IPS-18c (cell line): ENCODE data around the gene SDF2L1.
"Not testable (repeated sequence)": the region's sequence is repeated elsewhere in the genome, so short reads cannot be mapped to it uniquely, and the experiment has no call there.

Experiments used
- H3K4me3 ChIP-seq: 2 replicates; pipeline ENCODE4 v1.7.0; 2013; ENCODE audit warnings: low read depth, mild to moderate bottlenecking, low read length, moderate library complexity; ENCODE audit not compliant: insufficient read depth
- H3K9me3 ChIP-seq: one replicate; pipeline ENCODE4 v1.6.1; 2013; ENCODE audit warnings: mild to moderate bottlenecking, low read length, moderate library complexity; ENCODE audit not compliant: control insufficient read depth, insufficient read depth

Gene SDF2L1, protein sequence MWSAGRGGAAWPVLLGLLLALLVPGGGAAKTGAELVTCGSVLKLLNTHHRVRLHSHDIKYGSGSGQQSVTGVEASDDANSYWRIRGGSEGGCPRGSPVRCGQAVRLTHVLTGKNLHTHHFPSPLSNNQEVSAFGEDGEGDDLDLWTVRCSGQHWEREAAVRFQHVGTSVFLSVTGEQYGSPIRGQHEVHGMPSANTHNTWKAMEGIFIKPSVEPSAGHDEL

DNA sequence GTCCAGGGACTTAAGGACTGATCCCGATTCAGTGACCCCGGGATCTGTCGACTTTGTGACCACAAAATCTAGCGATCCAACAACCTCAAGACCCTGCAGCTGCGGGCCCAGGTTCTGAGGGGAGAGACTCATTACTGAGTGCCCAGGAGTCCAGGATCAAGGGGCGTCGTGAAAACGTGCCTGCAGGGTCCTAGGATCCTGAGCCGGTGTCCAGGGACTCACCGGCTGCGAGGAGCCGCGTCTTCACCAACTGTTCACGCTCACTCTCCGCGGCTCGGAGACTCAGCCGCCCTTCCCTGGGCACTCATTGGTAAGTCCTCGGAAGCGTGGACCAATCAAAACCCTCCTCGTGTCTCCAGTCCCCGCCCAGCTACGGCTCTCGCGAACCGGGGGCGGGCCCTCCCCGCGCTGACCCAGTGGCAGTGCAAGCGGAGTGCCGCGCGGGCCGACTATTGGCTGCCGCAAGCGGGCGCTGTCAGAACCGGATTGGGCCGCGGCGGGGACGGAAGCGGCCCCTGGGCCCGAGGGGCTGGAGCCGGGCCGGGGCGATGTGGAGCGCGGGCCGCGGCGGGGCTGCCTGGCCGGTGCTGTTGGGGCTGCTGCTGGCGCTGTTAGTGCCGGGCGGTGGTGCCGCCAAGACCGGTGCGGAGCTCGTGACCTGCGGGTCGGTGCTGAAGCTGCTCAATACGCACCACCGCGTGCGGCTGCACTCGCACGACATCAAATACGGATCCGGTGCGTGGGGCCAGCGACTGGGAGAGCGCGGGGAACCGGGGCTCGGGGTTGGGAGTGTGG is at the start of gene SDF2L1:
Gene SDF2L1, plus strand, starts transcription at position 514 of the 795 bp plus-strand sequence. Its CDS starts 35 bp downstream, at position 549.
- peak within 1 kb of the TSS; percentile 82 for H3K4me3 ChIP-seq
- peaks cover 2% of the 10 kb centered on the region for H3K9me3 ChIP-seq

DNA sequence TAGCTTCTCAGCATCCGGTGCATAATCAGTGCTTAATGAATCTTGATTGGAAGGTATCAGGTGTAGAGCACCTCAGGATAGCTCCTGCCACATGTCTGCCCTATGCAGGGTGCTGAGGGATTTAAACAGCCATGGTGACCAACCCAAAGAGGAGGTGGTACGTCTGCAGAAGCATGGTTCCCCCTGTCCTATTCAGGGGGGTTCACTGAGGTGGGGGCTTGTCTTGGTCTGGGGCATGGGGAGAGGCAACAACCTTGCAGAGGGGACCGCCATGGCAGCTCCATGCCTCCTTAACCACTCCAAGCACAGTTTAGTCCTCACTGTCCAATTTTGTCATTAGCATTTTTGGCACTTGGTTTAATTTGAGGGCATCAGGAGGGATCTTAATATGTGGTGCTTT is 49.7 kb upstream of the SDF2L1 start:
- no peak overlapping the region for H3K4me3 ChIP-seq
- H3K9me3 ChIP-seq: no peaks in the 10 kb centered on the region

DNA sequence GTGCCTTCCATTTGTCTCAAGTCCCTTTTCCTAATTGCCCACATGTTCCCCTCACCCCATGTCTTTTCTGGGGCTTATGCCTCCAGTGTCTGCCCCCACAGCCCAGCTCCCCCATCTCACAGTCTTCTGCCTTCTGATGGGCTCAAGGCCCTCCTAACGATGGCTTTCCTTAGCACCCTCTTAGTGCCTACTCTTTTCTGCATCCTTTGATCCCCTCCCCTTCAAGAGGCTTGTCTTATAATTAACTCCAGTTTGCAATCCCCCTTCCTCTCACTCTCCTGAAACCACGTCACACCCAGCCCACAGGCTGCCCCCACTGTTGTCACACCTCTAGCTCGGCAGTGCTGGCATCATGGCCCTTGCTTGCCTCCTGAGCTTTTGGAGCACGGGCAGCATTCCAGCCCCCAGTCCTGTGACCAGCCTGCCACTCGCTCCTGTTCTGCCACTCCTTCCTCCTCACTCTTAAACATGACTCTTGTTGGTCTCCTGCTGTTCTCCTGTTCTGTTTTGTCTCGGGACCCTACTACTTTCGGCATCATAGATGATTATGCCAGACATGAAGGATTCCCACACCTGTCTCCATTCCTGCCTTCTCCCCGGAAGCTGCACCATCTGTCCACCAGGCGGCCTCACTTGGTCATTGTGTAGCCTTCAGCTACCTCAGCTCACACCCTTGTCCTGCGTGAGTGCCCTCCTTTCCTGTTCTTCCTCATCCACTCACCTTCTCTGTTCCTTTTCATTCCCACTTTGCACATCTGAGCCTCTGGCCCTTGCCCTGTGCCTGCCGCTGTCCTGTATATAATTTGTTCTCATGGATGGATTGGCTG is 48.5 kb upstream of the SDF2L1 start:
- Histone ChIP-seq H3K9me3 (no peaks in the 10 kb centered on the region), H3K4me3 (no peak overlapping the region)

DNA sequence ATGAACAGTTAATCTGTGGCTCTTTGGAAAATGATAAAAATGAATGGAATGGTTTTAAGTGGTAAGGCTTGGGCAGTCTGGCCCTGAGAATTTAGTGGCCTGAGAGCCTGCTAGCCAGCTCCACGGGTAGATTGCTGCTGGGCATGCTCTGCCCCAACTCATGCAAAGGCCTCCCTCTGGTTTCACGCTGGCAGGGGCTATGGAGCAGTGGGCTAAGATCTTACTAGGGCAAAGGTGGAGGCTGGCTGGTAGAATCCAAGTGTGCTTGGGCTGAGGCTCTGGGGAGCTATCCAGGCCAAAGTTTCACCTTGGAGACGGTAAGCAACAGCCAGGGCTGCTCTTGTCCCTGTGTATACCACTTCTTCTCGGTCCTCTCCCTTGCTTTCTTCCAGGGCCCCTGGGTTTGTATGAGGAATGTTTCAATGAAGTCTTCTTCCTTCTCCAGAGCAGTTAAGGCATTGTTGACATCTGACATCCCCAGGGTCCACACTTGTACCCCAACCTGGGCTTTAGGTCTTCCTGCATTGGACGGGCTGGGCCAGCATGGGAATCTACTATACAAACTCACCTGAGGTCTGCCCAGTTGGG is 47.1 kb upstream of the SDF2L1 start:
- H3K9me3 ChIP-seq: no peaks in the 10 kb centered on the region
- no peak overlapping the region for H3K4me3 ChIP-seq

DNA sequence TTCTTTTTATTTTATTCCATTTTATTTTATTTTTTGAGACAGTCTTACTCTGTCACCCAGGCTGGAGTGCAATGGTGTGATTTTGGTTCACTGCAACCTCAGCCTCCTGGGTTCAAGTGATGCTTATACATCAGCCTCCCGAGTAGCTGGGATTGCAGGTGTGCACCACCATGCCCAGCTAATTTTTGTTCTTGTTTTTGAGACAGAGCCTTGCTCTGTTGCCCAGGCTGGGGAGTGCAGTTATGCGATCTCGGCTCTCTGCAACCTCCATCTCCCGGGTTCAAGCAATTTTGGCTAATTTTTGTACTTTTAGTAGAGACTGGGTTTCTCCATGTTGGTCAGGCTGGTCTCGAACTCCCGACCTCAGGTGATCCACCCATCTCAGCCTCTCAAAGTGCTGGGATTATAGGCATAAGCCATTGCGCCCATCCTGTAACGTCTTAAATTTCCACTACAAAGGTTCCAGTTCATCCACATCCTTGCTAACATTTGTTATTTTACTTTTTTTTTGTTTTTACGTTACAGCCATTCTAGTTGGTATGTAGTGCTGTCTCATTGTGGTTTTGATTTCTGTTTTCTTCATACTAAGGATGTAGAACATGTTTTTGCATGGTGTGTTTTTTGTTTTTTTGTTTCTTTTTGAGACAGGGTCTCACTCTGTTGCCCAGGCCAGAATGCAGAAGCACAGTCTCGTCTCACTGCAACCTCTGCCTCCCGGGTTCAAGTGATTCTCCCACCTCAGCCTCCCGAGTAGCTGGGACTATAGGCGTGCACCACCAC is 45.6 kb upstream of the SDF2L1 start:
- not testable (repeated sequence) for H3K4me3 ChIP-seq, H3K9me3 ChIP-seq

DNA sequence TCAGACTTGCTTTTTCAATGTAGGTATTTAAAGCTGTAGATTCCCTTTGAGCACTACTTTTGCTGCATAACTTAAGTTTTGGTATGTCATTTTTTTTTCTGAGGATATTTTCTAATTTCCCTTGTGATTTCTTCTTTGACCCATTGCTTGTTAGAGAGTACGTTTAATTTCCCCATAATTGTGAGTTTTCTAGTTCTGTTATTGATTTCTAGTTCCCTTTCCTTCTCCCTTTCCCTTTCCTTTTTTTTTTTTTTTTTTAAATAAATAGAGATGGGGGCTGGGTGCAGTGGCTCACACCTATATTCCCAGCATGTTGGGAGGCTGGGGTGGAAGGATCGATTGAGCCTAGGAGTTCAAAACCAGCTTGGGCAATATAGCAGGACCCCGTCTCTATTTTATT is 43.8 kb upstream of the SDF2L1 start:
- no peak overlapping the region for H3K4me3 ChIP-seq
- H3K9me3 ChIP-seq: no peaks in the 10 kb centered on the region

DNA sequence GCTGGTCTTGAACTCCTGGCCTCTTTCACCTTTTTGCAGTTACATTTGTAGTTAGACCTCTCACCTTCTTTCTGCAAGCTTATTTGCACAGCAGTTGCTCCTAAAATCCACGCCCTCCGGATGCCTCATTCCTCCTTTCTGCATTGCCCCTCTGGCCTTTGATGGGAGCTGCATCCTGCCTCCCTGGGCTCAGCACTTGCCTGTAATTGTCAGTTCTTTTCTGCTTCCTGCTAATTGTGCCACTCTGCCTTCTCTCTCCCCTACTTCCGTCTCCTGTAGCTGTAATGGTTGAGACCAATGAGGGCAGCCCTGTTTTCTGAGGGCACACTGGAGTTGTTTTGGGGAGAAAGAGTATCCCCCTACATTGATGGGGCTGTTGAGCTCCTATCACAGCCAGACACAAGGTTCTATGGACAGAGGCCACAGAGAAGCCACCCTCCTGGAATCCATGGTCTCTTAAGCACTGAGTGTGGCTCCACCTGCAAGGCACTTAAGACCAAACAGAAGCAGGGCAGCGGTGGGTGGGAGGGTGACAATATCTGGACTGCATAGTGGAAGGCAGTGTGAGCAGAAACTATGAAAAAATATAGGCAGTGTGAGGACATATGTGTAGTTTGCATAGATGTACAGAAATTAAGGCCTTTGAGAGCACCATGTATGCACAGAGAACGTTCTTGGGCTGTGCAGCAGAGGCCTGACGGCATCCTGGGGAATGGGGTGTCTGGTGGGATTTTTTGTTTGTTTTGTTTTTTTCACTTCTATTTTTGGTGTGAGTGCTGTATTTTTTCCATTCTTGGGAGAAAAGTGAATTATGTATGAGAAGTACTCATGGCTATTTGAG is 42.8 kb upstream of the SDF2L1 start:
- H3K9me3 ChIP-seq: no peaks in the 10 kb centered on the region
- H3K4me3 ChIP-seq: no peak overlapping the region

DNA sequence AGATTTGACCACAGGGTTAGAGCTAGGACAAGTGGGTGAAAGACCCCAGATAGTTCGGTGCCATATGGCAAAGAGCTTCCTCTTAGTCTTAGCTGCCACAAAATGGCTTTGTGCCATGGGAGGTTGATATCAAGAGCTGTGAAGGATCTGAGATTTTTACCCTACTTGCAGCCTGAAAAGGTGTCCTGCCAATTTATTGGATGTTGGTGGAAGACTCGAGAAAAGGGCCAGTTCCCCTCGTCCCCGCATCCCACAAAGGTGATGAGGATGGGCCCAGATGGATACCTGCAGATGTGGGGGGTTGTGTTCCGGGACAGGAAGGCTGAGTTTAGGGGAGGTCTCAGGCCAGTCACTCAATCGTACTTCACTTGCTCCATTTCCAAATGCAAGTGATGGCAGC is 39.5 kb upstream of the SDF2L1 start:
- no peak overlapping the region for H3K4me3 ChIP-seq
- no peaks in the 10 kb centered on the region for H3K9me3 ChIP-seq

DNA sequence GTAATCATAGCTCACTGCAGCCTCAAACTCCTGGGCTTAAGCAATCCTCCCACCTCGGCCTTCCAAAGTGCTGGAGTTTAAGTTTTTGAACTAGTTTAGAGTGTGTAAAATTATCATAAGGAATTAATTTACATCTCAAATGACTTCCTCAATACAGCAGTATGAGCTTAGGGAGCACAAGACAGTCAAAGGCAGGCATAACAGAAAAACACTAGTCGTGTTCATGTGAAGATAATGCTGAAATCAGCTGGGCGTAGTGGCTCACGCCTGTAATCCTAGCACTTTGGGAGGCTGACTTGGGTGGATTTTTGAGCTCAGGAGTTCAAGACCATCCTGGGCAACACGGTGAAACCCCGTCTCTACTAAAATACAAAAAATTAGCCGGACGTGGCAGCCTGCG is 38.1 kb upstream of the SDF2L1 start:
- Histone ChIP-seq H3K4me3 (no peak overlapping the region), H3K9me3 (no peaks in the 10 kb centered on the region)

DNA sequence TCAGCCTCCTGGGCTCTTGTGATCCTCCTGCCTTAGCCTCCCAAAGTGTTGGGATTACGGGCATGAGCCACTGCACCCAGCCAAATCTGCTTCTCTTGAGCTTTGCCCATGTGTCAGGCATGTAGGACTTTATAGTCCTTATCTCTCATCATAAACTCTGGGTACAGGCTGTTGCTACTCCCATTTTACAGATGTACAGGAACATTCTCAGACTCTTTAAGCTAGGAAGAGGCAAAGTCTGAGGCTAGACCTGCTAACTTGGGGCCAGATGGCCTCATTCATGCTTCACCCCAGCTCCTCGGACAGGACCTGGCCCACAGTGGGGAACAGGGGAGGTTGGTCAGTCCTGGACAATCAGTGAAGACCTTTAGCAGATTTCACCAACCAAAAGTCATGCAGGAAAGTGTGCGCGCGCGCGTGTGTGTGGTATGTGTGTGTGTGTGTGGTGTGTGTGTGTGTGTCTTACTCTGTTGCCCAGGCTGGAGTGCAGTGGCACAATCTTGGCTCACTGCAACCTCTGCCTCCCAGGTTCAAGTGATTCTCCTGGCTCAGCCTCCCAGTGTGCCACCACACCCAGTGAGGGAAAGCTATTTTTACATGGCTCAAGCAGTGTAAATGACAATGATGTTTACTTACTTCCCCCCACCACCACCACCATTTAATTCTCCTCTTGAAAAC is 36.1 kb upstream of the SDF2L1 start:
- no peak overlapping the region for H3K4me3 ChIP-seq

DNA sequence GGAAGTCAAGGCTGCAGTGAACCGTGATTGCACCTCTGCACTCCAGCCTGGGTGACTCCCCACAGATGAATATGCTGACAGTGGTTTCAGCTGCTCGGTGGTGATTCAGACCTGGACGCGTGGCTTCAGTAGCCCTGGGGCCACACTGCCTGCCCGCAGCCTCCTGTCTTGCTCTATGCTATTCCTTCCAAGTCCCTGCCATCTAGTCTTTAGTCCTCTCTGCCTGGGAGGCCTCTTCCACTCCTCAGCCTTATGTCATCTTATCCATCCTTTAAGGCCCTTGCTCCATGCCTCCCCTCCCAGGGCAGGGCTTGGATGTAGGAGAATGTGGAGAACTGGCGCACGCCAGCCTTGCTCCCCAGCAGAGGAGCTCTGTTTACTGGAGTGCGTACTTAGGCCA is 35.3 kb upstream of the SDF2L1 start:
- Histone ChIP-seq H3K4me3 (no peak overlapping the region), H3K9me3 (no peaks in the 10 kb centered on the region)

More for the DNA sequence above, 36.1 kb upstream of the SDF2L1 start:
- no peaks in the 10 kb centered on the region for H3K9me3 ChIP-seq

DNA sequence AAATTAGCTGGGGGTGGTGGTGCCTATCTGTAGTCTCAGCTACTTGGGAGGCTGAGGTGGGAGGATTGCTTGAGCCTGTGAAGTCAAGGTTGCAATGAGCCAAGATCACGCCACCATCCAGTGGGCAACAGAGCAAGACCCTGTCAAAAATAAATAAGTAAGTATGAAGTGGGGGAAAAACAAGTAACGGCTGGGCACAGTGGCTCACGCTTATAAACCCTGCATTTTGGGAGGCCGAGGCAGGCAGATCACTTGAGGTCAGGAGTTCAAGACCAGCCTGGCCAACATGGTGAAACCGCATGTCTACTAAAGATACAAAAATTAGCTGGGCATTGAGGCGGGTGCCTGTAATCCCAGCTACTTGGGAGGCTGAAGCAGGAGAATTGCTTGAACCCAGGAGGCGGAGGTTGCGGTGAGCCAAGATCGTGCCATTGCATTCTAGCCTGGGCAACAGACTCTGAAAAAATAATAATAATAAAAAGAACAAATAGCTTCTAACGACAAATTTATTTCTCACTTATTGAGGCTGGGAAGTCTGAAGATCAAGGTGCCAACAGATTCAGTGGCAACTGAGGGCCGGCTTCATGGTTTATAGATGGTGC is 32.4 kb upstream of the SDF2L1 start:
- not testable (repeated sequence) for H3K9me3 ChIP-seq, H3K4me3 ChIP-seq

DNA sequence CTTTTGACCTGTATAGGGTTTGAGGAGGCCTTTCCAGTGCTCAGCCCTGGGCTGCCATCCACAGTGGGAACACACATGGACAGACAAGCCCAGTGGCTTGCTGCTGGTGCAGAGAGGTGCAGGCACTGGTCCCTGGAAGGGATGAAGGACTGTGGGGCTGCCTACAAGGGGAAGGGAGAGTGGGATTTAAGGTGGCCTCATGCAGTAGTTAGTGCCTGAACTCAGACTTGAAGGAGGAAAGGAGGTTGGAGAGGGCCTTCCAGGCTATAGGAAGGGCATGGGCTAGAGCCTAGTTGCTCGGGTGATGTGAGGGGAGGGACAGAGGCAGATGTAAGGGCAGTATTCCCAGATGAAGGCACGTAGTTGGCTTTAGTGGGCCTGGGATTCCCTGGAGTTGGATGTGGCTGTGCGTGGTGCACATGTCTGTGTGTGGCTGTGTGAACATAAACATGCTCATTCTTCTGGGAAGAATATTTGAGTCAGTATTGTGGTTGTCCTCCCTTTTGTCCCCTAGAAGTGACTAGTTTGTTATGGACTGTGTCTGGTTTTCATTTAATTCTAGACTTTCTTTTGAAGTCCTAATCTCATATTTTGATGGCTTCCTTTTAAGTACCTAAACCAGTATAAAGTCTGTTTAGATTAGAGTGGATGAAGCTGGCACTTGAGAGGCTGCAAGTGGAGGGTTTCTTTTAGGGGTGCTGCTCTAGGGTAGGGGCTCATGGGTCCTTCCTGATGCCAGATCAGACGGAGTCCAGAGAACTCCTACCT is 30.7 kb upstream of the SDF2L1 start:
- Histone ChIP-seq H3K4me3 (no peak overlapping the region), H3K9me3 (no peaks in the 10 kb centered on the region)

DNA sequence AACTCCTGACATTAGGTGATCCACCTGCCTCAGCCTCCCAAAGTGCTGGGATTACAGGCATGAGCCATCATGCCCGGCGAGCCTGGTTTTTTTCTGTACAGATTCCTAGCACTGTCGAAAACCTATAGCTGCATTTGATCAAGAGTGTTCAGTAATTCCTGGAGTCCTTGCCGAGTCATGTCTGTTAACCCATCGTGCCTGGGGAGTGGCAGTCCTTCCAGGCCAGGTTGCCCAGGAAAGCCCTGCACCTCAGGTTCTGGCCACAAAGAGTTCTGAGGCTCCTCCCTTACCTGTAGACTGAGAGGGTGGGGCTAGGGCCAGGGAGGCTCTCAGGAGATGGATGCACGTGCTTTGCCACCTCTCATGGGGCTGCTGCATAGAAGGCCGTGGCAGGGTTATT is 29.2 kb upstream of the SDF2L1 start:
- no peaks in the 10 kb centered on the region for H3K9me3 ChIP-seq
- no peak overlapping the region for H3K4me3 ChIP-seq
